Measurements from ENCODE around the gene PTEN.

The PTEN gene

DNA sequence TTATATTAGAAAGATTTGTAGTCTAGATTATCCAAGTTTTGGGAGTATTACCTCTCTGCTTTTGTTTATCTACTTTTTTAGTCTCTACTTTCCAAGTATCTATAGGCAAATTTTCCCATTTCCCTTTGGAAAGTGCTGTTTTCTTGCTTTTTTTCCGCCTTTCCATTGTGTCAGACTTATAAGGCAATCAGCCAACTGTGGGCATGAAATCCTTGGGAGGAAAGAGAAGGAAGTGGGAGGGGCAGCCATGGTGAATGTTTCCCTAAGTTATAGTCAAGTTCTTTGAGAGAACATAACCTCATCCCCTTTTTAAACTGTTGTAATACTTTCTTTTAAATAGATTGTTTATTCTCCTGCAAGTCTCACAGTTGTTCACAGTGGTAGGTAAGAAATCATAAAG lies 52.6 kb downstream of the PTEN start:
- Mint-ChIP-seq H3K27ac (no peak overlapping the region), H3K4me1 (peaks cover 69% of the 10 kb centered on the region), H3K9me3 (peaks cover 21% of the 10 kb centered on the region), H3K27me3 (no peaks in the 10 kb centered on the region), H3K4me3 (no peak overlapping the region), H3K36me3 (peaks cover 78% of the 10 kb centered on the region)
- ATAC-seq, result no peak

DNA sequence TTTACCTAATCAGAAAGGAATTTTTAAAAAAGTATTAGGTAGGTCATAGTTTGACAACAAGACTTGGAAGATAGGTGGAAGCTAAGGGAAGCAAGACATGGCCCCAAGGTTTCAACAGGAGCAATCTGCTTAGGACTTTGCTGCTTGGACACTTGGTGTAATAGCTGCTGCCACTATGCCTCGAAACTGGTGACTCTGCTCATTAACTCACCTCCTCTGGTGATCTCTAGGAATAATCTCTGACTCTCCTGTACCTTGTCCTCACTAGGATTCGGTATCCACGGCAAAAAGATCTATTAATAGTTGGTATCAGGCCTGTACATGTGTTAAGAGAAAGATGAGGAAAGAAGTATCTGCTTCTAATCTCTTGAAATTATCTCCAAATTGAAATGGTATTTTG lies 53.1 kb downstream of the PTEN start:
- Mint-ChIP-seq H3K4me1 (peaks cover 70% of the 10 kb centered on the region), H3K4me3 (no peak overlapping the region), H3K36me3 (peaks cover 78% of the 10 kb centered on the region), H3K27me3 (no peaks in the 10 kb centered on the region), H3K9me3 (peaks cover 20% of the 10 kb centered on the region), H3K27ac (peak overlapping the region; percentile 57)
- ATAC-seq, result no peak

- H3K4me1 Mint-ChIP-seq, result peaks cover 81% of the 10 kb centered on the region
- peak overlapping the region; percentile 71 for H3K27ac Mint-ChIP-seq
- peaks cover 14% of the 10 kb centered on the region for H3K9me3 Mint-ChIP-seq
- no peaks in the 10 kb centered on the region for H3K27me3 Mint-ChIP-seq
- ATAC-seq, result no peak
- peaks cover 78% of the 10 kb centered on the region for H3K36me3 Mint-ChIP-seq
- H3K4me3 Mint-ChIP-seq, result peak overlapping the region; percentile 3
Measured at GRCh38 chr10:87918254-87918859, 54.9 kb downstream of the PTEN start.

- Mint-ChIP-seq H3K4me3 (no peak overlapping the region), H3K9me3 (peaks cover 5% of the 10 kb centered on the region), H3K36me3 (peaks cover 83% of the 10 kb centered on the region), H3K27ac (no peak overlapping the region), H3K4me1 (peaks cover 94% of the 10 kb centered on the region), H3K27me3 (no peaks in the 10 kb centered on the region)
- no peak for ATAC-seq
Measured at GRCh38 chr10:87920538-87920937, 57.1 kb downstream of the PTEN start.

GRCh38 chr10:87921931-87922688 lies 58.7 kb downstream of the PTEN start:
- Mint-ChIP-seq H3K36me3 (peaks cover 81% of the 10 kb centered on the region), H3K4me1 (peaks cover 94% of the 10 kb centered on the region), H3K27me3 (no peaks in the 10 kb centered on the region), H3K9me3 (peaks cover 5% of the 10 kb centered on the region), H3K27ac (no peak overlapping the region), H3K4me3 (no peak overlapping the region)
- no peak for ATAC-seq

GRCh38 chr10:87923233-87923632 lies 59.8 kb downstream of the PTEN start:
- peaks cover 5% of the 10 kb centered on the region for H3K9me3 Mint-ChIP-seq
- H3K4me3 Mint-ChIP-seq, result no peak overlapping the region
- peak overlapping the region; percentile 22 for H3K27ac Mint-ChIP-seq
- no peaks in the 10 kb centered on the region for H3K27me3 Mint-ChIP-seq
- peaks cover 94% of the 10 kb centered on the region for H3K4me1 Mint-ChIP-seq
- H3K36me3 Mint-ChIP-seq, result peaks cover 87% of the 10 kb centered on the region
- ATAC-seq, result no peak

DNA sequence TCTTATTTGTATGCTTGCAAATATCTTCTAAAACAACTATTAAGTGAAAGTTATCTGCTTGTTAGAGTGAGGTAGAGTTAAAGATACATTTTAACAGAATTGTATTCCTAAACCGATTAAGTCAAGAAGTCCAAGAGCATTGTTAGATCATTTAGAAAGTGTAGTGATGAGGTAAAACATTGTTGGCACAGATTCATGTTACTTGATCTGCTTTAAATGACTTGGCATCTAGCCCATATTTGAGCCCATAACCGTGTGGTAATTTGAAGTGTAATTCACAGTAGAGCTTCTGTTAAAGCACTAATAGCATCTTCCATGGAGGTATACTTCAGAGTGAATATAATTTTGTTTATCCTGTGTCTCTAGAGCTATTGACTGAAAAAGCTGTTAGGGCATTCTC lies 62.1 kb downstream of the PTEN start:
- H3K27ac Mint-ChIP-seq, result no peak overlapping the region
- no peak for ATAC-seq
- no peak overlapping the region for H3K4me3 Mint-ChIP-seq
- peaks cover 73% of the 10 kb centered on the region for H3K36me3 Mint-ChIP-seq
- H3K4me1 Mint-ChIP-seq, result peaks cover 90% of the 10 kb centered on the region
- peaks cover 5% of the 10 kb centered on the region for H3K9me3 Mint-ChIP-seq
- no peaks in the 10 kb centered on the region for H3K27me3 Mint-ChIP-seq

DNA sequence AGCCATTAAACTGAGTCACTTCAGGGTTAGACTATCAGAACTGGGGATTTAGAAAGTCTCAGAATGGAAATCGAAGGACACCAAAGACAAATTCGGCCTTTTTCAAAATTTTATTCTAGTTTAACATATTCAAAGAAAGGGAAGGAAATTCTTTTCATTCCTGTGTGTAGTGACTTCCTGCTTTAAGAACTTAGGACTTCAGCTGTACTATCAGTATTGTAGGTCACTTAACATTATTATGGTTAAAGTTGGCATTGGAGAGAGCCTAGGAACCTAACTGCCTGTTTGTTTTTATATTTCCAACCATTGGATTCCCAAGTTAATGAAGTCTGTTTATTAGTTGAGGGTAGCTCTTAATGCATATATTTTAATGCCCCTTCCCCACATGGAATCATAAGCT lies 63.7 kb downstream of the PTEN start:
- Mint-ChIP-seq H3K4me3 (no peak overlapping the region), H3K27me3 (no peaks in the 10 kb centered on the region), H3K9me3 (peaks cover under 1% of the 10 kb centered on the region)

DNA sequence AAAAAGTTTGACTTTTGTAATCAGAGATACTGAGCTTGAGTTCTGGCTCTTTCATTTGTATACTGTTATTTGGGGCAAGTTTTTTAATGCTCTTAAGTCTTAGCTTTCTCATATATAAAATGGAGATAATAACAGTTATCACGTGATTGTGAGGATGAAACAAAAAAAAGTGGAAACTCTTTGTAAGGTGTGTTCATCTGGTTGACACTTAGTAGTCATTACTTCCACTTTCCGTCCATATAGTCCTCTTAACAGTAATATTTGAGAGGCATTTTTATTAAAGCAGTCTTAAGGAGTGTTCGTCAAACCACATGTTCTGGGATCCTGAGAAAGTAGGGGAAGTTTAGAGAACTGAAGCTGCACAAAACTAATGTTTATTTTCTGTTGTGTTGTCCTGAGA lies 65.6 kb downstream of the PTEN start:
- H3K27ac Mint-ChIP-seq, result no peak overlapping the region
- H3K9me3 Mint-ChIP-seq, result no peaks in the 10 kb centered on the region
- ATAC-seq, result no peak
- peaks cover 56% of the 10 kb centered on the region for H3K4me1 Mint-ChIP-seq
- H3K36me3 Mint-ChIP-seq, result peaks cover 40% of the 10 kb centered on the region
- no peaks in the 10 kb centered on the region for H3K27me3 Mint-ChIP-seq
- no peak overlapping the region for H3K4me3 Mint-ChIP-seq

More for the DNA sequence above, 63.7 kb downstream of the PTEN start:
- ATAC-seq, result no peak
- peaks cover 75% of the 10 kb centered on the region for H3K4me1 Mint-ChIP-seq
- H3K27ac Mint-ChIP-seq, result no peak overlapping the region
- H3K36me3 Mint-ChIP-seq, result peaks cover 58% of the 10 kb centered on the region

GRCh38 chr10:87930141-87930540 lies 66.7 kb downstream of the PTEN start:
- Mint-ChIP-seq H3K36me3 (peaks cover 40% of the 10 kb centered on the region), H3K4me1 (peaks cover 45% of the 10 kb centered on the region), H3K27me3 (no peaks in the 10 kb centered on the region), H3K27ac (no peak overlapping the region), H3K9me3 (no peaks in the 10 kb centered on the region), H3K4me3 (no peak overlapping the region)
- ATAC-seq, result no peak

- no peak overlapping the region for H3K27ac Mint-ChIP-seq
- H3K4me3 Mint-ChIP-seq, result no peak overlapping the region
- H3K9me3 Mint-ChIP-seq, result no peaks in the 10 kb centered on the region
- ATAC-seq, result no peak
- H3K36me3 Mint-ChIP-seq, result peaks cover 42% of the 10 kb centered on the region
- H3K27me3 Mint-ChIP-seq, result no peaks in the 10 kb centered on the region
- peaks cover 42% of the 10 kb centered on the region for H3K4me1 Mint-ChIP-seq
Measured at GRCh38 chr10:87930934-87931835, 67.8 kb downstream of the PTEN start.

GRCh38 chr10:87931836-87932230 lies 68.4 kb downstream of the PTEN start:
- no peaks in the 10 kb centered on the region for H3K27me3 Mint-ChIP-seq

DNA sequence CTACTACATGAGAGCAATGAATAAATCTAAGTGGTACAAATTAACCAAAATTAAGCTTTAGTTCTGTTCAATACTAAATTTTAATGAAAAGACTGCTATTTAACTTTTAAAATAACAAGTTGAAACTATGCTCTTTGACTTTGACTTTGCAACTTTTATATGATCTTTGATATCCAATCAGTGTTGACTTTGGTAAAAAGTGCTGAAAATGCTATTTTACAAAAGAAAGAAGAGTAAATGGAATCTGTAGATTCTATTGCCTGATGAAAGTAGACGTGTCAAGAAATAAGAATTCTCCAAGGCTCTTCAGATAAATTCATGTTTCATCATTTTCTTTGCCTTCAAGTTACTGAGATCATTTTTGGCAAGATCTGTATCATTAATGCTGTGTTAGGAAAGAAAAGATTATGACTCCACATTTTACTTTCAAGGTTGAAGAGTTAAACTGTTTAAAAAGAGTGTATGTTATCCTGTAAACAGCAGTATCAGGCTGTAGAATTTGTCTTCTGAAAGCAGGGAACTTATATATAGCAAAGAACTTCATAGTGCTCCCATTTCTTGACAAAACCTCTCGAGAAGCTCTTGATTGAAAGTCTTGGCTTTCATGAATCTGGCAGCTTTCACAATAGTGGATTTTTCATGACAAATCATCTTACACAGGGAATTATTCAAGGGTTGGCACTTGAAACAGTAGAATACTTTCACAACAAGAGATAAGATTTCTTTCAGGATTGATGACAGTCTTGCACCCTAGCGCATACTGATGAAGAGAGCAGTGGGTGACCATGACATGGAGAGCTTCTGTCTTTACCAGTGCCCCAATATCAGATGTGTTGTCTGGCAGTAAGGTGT lies 72.1 kb downstream of the PTEN start:
- no peak overlapping the region for H3K27ac Mint-ChIP-seq
- H3K4me3 Mint-ChIP-seq, result no peak overlapping the region
- H3K27me3 Mint-ChIP-seq, result no peaks in the 10 kb centered on the region
- peaks cover 43% of the 10 kb centered on the region for H3K36me3 Mint-ChIP-seq
- ATAC-seq, result no peak
- peaks cover 22% of the 10 kb centered on the region for H3K4me1 Mint-ChIP-seq
- H3K9me3 Mint-ChIP-seq, result no peaks in the 10 kb centered on the region

More at GRCh38 chr10:87931836-87932230, 68.4 kb downstream of the PTEN start:
- no peaks in the 10 kb centered on the region for H3K9me3 Mint-ChIP-seq
- peaks cover 42% of the 10 kb centered on the region for H3K36me3 Mint-ChIP-seq
- H3K4me3 Mint-ChIP-seq, result no peak overlapping the region
- no peak for ATAC-seq
- H3K4me1 Mint-ChIP-seq, result peaks cover 38% of the 10 kb centered on the region
- no peak overlapping the region for H3K27ac Mint-ChIP-seq

- Mint-ChIP-seq H3K9me3 (no peaks in the 10 kb centered on the region), H3K27me3 (no peaks in the 10 kb centered on the region), H3K36me3 (peaks cover 61% of the 10 kb centered on the region), H3K4me3 (no peak overlapping the region), H3K4me1 (peaks cover 35% of the 10 kb centered on the region), H3K27ac (peak overlapping the region; percentile 30)
- ATAC-seq, result no peak
Measured at GRCh38 chr10:87940210-87940609, 76.8 kb downstream of the PTEN start.
